Measurements from ENCODE around the gene DENND5A. TPM values are rescaled to one million over a fixed set of nuclear protein-coding genes. Genes with fewer than 3 reads are reported as not detected.

The DENND5A gene
- total RNA-seq, 4 donors from 2014 or later: 29.1 to 33.1 (median 31.5) TPM

GRCh38 chr11:9125185-9125886 lies 139.8 kb downstream of the DENND5A start:
- intact Hi-C loops (cut with DNase I; ENCODE audit: low total_unique reads) (no loop called here), in situ Hi-C loops (cut with MboI; ENCODE audit: low sequenced_read_pairs in 4 of 4) (loop anchor here in 1 of 4 donors (25.0 kb wide), 1 partner anchor 438 kb away; the partner anchor contains the start of genes RPL27A and TRIM66)
- Histone ChIP-seq H3K27ac (no peak overlapping the region), H3K4me3 (no peak overlapping the region), H3K36me3 (no peaks in the 10 kb centered on the region), H3K27me3 (no peaks in the 10 kb centered on the region), H3K9me3 (no peaks in the 10 kb centered on the region), H3K4me1 (no peaks in the 10 kb centered on the region)
- ATAC-seq: no peak
- TF ChIP-seq, protein P1, sequence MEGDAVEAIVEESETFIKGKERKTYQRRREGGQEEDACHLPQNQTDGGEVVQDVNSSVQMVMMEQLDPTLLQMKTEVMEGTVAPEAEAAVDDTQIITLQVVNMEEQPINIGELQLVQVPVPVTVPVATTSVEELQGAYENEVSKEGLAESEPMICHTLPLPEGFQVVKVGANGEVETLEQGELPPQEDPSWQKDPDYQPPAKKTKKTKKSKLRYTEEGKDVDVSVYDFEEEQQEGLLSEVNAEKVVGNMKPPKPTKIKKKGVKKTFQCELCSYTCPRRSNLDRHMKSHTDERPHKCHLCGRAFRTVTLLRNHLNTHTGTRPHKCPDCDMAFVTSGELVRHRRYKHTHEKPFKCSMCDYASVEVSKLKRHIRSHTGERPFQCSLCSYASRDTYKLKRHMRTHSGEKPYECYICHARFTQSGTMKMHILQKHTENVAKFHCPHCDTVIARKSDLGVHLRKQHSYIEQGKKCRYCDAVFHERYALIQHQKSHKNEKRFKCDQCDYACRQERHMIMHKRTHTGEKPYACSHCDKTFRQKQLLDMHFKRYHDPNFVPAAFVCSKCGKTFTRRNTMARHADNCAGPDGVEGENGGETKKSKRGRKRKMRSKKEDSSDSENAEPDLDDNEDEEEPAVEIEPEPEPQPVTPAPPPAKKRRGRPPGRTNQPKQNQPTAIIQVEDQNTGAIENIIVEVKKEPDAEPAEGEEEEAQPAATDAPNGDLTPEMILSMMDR (IDR thresholded peaks at IDR 0.05 in 4 of 5, conservative IDR thresholded peaks at IDR 0.05 in 1 of 5): no peak
- TF ChIP-seq POLR2A (IDR thresholded peaks at IDR 0.05): no peak
- no peak for DNase-seq

DNA sequence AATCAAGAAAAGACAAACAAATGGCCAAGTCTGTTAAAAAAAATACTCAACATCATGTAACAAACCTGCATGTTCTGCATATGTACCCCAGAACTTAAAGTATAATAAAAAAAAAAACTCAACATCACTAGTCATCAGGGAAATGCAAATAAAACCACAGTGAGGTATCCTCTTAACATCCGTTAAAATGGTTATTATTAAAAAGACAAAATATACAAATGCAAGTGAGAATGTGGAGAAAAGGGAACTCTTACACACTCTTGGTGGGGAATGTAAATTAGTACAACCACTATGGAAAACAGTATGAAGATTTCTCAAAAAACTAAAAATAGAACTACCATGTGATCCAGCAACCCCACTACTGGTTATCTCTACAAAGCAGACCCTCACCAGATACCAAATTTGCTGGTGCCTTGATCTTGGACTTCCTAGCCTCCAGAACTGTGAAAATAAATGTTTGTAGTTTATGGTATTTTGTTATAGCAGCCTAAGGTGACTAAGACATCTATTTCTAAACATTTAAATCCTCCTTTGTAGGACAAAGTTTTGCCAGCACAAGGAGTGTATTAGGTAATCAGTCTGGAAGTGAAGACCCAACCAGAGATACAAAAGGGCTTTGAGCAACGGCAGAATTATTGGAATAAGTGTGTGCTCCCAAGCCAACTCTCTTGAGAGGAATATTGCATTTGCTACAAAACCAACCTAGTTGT lies 141.4 kb downstream of the DENND5A start:
- in situ Hi-C loops (cut with MboI; ENCODE audit: low sequenced_read_pairs in 4 of 4): no loop called here

GRCh38 chr11:9121469-9121796 lies 143.7 kb downstream of the DENND5A start:
- DNase-seq (no peak), ATAC-seq (no peak)
- in situ Hi-C loops (cut with MboI; ENCODE audit: low sequenced_read_pairs in 4 of 4): no loop called here
- no peaks in the 10 kb centered on the region for H3K27me3 ChIP-seq
- no peaks in the 10 kb centered on the region for H3K9me3 ChIP-seq
- H3K4me1 ChIP-seq: no peaks in the 10 kb centered on the region
- no peak overlapping the region for H3K4me3 ChIP-seq
- no peaks in the 10 kb centered on the region for H3K36me3 ChIP-seq
- intact Hi-C loops (cut with DNase I; ENCODE audit: low total_unique reads): no loop called here
- H3K27ac ChIP-seq: no peak overlapping the region
- TF ChIP-seq, protein P1 (IDR thresholded peaks at IDR 0.05 in 4 of 5, conservative IDR thresholded peaks at IDR 0.05 in 1 of 5): no peak
- TF ChIP-seq POLR2A (IDR thresholded peaks at IDR 0.05): no peak

More for the DNA sequence above, 141.4 kb downstream of the DENND5A start:
- Histone ChIP-seq H3K4me3 (no peak overlapping the region), H3K27ac (no peak overlapping the region), H3K9me3 (no peaks in the 10 kb centered on the region), H3K36me3 (no peaks in the 10 kb centered on the region), H3K4me1 (no peaks in the 10 kb centered on the region), H3K27me3 (no peaks in the 10 kb centered on the region)
- ATAC-seq (no peak), DNase-seq (no peak)
- TF ChIP-seq, protein P1 (IDR thresholded peaks at IDR 0.05 in 4 of 5, conservative IDR thresholded peaks at IDR 0.05 in 1 of 5): no peak
- no peak for TF ChIP-seq POLR2A (IDR thresholded peaks at IDR 0.05)
- intact Hi-C loops (cut with DNase I; ENCODE audit: low total_unique reads): no loop called here

- no peak overlapping the region for H3K4me3 ChIP-seq
- no peaks in the 10 kb centered on the region for H3K4me1 ChIP-seq
- no peaks in the 10 kb centered on the region for H3K36me3 ChIP-seq
- in situ Hi-C loops (cut with MboI; ENCODE audit: low sequenced_read_pairs in 4 of 4) (no loop called here), intact Hi-C loops (cut with DNase I; ENCODE audit: low total_unique reads) (no loop called here)
- no peaks in the 10 kb centered on the region for H3K9me3 ChIP-seq
- H3K27me3 ChIP-seq: no peaks in the 10 kb centered on the region
- DNase-seq (no peak), ATAC-seq (no peak)
- no peak overlapping the region for H3K27ac ChIP-seq
- no peak for TF ChIP-seq POLR2A (IDR thresholded peaks at IDR 0.05)
- TF ChIP-seq, protein P1 (IDR thresholded peaks at IDR 0.05 in 4 of 5, conservative IDR thresholded peaks at IDR 0.05 in 1 of 5): no peak
Measured at GRCh38 chr11:9120664-9121468, 144.3 kb downstream of the DENND5A start.
